Stimulated activated naive CD8-positive, alpha-beta T cell treated with anti-CD3 and anti-CD28 coated beads, Interleukin-15, Interleukin-2, amounts not matched to agents 100 U/mL and 50 U/mL, for 24 hours (primary cell): Measurements from ENCODE around the gene PLLP.
"Not testable (repeated sequence)": the region's sequence is repeated elsewhere in the genome, so short reads cannot be mapped to it uniquely, and the experiment has no call there.

Experiments used
- ATAC-seq: fragments of 150-1000 bp; cut with Tn5 transposase; one replicate; pipeline ENCODE4 v1.10.0; 2021
- DNase-seq: peaks from one replicate; pipeline ENCODE4 v3.0.0; 2021

PLLP gene

DNA sequence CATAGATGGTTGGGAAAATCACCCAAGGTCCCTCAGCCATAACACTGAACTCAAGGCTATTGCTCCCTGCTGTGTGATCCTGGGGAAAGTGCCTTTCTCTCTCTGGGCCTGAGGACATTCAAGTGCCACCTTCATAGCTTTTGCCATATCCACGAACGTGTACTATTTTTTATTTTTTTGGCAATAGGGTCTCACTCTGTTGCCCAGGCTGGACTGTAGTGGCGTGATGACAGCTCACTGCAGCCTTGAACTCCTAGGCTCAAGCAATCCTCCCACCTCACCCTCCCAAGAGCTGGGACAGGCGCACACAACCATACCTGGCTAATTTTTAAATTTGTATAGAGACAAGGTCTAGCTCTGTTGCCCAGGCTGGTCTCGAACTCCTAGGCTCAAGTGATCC is 10.6 kb downstream of the PLLP start:
- DNase-seq (no peak), ATAC-seq (no peak)

GRCh38 chr16:57273359-57273758 is 11.1 kb downstream of the PLLP start:
- DNase-seq (no peak), ATAC-seq (no peak)

- DNase-seq: no peak
- no peak for ATAC-seq
These were observed 12.5 kb downstream of the PLLP start for GRCh38 chr16:57271867-57272495.

GRCh38 chr16:57271063-57271345 is 13.5 kb downstream of the PLLP start:
- DNase-seq (no peak), ATAC-seq (no peak)

GRCh38 chr16:57270221-57271062 is 14.0 kb downstream of the PLLP start:
- ATAC-seq: no peak
- no peak for DNase-seq

DNA sequence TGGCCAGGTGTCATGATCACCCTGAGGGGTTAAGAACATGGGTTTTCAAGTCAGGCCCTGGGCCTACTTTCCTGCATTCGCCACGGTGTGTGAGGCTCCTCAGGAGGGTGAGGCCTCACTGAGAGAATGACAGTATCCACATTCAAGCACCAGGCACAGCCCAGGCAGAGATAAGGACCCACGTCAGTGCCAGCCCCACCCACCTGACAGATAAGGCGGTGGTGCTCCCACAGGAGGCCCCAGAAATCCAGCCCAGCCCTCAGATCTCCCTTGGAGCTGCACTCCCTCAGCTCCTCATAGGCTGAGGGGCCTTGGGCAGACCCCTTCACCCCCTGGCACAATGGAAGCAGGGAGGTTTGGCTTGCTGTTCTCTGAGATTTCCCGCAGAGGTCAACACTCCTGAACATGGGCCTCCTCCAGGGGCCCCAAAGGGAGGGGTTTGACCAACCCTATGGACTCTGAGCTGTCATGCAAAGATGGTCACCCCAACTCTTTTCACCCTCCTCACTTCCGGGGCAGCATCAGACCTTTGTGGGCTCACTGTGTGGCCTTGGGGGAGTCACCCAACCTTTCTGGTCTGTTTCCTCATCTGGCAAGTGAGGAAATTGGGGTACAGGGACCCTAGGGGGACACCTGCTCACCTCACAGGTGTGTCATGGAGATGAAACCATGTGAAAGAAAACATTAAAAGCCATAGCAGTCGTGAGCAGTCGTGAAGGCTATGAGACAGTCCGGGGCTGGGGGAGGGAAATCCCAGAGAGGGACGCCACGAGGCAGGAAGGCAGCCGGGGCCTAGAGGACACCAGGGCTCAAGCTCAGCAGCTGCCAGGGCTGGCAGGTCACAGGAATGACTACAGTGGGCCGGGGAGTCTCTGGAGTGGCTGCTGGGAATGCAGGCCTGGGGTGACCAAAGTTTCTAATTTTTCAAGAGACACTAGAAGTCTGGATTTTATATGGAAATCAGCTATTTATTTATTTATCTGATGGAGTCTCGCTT is 15.4 kb downstream of the PLLP start:
- no peak for DNase-seq
- ATAC-seq: no peak

DNA sequence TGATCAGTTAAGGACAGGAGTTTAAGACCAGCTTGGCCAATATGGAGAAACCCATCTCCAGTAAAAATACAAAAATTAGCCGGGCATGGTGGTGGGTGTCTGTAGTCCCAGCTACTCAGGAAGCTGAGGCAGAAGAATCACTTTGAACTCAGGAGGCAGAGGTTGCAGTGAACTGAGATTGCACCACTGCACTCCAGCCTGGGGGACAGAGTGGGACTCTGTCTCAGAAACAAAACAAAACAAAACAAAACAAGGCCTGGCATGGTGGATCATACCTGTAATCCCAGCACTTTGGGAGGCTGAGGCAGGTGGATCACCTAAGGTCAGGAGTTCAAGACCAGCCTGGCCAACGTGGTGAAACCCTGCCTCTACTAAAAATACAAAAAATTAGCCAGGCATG is 17.1 kb downstream of the PLLP start:
- ATAC-seq, DNase-seq: not testable (repeated sequence)

GRCh38 chr16:57266531-57267260 is 17.8 kb downstream of the PLLP start:
- DNase-seq (peak; percentile 27), ATAC-seq (peak; percentile 55)

GRCh38 chr16:57265850-57266530 is 18.5 kb downstream of the PLLP start:
- no peak for ATAC-seq
- no peak for DNase-seq

DNA sequence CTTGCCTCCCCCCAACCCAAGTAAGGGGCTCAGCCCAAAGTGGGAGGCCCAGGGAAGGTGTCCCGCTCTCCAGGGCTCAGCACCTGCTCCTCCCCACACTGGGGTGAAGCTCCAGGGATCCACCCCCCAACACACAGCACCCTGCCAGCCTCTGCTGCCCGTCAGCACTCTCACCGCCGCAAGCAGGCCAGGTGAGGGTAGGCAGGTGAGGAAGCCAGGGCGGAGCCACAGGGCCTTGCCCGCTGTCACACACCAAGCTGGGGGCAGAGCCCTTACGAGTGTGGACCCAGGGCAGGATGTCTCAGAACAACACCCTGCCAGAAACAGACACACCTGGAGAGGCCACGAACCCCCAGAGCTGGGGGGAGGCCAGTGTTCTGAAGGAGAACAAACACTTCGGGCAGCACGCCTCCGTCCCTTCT is 19.5 kb downstream of the PLLP start:
- no peak for ATAC-seq
- no peak for DNase-seq

DNA sequence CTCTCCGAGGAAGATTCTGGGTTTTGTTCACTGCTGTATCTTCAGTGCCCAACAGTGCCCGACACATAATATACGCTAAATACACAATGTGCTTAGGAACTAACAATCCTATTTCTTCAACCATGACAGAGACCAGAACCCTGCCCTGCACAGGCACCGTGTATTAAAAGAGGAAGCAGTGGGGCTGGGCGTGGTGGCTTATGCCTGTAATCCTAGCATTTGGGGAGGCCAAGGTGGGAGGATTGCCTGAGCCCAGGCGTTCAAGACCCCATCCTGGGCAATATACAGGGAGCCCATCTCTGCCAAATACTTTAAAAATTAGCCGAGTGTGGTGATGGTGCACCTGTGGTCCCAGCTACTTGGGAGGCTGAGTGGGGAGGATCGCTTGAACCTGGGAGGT is 20.1 kb downstream of the PLLP start:
- ATAC-seq: no peak
- DNase-seq: no peak

DNA sequence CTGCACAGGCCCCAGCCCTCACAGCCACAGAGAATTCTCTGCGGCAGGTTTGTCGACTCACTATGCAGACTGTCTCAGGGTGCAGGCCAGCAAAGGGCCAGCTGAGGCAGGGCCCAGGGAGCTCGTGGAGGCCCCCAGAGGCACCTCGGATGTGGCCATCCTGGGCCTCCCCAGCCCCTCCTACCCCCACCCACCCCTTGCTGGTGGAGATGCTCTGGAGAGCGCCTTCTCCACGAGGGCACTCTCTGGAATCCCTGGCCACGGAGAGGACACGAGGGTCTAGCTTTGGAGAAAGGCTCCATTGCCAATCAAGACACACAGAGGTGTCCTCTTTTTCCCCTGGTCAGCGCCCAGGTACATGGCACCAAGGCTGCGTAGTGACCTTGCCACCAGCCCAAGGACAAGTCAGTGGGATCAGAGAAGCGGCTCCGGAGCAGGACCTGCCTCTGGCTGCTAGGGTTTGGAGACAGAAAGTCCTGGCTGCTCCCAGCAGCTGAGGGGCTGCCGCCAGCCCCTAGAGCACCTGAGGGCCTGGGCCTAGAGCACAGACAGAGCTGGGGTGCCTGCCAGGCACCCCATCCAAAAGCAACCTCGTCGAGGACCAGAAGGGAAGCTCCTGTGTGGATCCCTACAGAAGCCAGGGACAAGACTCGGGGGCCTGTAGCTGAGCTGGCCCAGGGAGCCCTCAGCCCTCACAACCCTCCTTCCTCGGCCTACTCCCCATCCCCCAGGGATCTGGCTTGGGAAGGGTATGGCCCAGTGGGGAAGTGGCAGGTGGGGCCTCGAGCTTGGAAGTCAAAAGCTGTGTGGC is 20.7 kb downstream of the PLLP start:
- no peak for DNase-seq
- no peak for ATAC-seq

- DNase-seq (no peak), ATAC-seq (no peak)
These were observed 21.5 kb downstream of the PLLP start for GRCh38 chr16:57262841-57263540.

DNA sequence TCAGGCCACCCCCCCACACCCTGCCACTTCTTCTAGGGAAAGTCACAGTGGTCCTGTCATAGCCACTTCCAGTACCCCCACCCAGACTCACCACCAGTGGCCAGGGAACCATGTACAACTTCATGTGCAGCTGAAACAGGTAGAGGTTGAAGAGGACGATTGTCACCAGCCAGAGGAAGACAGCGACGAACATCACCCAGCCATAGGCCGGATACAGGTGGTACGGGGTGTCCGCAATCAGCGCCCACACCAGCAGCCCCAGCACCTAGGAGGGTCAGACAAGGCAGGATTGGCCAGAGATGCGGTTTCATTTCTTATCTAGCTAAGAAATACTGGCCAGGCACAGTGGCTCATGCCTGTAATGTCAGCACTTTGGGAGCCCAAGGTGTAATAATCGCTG is 22.7 kb downstream of the PLLP start:
- ATAC-seq (no peak), DNase-seq (no peak)

GRCh38 chr16:57260294-57260929 is 24.1 kb downstream of the PLLP start:
- DNase-seq (peak; percentile 30), ATAC-seq (peak; percentile 24)

GRCh38 chr16:57258910-57259475 is 25.5 kb downstream of the PLLP start:
- no peak for ATAC-seq
- no peak for DNase-seq

- ATAC-seq (no peak), DNase-seq (no peak)
These were observed 26.1 kb downstream of the PLLP start for GRCh38 chr16:57258226-57258909.

- ATAC-seq: no peak
- no peak for DNase-seq
These were observed 26.9 kb downstream of the PLLP start for GRCh38 chr16:57257455-57258070.
